Peyer's patch (tissue), 4 donors: ENCODE measurements around the gene MTHFSD.

ENCODE experiments used
- POLR2A ChIP-seq, 2 donors: fragments of 450-650 bp; IDR thresholded peaks; one replicate each; pipeline ENCODE4 v1.5.1; 2017; ENCODE audit warnings: antibody characterized with exemption in 2 of 2, mild to moderate bottlenecking in 2 of 2, moderate library complexity in 2 of 2
- TF ChIP-seq, protein P1 (sequence below), 6 experiments: fragments of 450-650 bp in 4 of 6; fragments of 200-600 bp in 2 of 6; sonication (generic) in 1 of 6; IDR thresholded peaks; one replicate each; pipeline ENCODE4 v1.5.1; 2017 to 2019; ENCODE audit warnings: antibody characterized with exemption in 6 of 6, mild to moderate bottlenecking in 3 of 6, moderate library complexity in 1 of 6

DNA sequence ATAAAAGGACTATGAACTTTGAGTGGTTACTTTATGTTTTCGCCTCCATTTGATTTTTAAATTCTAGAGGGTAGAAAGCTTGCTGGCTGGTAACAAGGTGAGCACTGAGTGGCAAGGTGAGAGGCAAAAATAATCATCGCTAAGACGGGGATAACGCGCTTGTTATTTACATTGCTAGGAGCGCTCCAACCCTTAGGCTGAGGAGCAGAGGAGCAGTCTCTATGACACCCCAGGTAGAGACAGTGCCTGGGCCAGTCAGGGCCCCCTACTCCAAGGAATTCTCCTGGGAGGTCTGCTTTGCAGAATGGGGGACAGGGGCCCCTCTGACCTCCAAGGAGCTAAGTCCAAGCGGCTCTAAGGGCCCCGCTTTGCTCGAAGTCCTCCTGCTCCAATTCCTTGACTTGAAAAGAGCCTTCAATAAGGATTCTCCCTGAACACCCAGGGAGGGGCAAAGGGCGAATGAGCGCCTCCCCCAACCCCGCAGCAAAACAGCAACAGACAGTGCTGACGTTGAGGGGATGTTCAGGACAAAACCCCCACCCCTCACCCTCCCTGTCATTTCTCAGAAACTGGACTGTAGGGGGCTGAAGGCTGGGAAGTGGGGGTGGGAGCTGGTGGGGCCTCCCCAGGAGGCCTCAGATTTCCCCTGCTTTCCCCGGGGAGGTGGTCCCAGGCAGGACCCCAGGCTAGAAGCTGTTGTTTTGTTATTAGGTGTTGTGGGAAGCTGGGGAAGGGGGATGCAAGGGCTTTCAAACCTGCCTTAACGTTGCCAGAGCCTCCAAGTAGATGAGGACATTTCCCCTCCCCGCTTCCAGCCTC lies 54.9 kb downstream of the MTHFSD start:
- TF ChIP-seq, protein P1, sequence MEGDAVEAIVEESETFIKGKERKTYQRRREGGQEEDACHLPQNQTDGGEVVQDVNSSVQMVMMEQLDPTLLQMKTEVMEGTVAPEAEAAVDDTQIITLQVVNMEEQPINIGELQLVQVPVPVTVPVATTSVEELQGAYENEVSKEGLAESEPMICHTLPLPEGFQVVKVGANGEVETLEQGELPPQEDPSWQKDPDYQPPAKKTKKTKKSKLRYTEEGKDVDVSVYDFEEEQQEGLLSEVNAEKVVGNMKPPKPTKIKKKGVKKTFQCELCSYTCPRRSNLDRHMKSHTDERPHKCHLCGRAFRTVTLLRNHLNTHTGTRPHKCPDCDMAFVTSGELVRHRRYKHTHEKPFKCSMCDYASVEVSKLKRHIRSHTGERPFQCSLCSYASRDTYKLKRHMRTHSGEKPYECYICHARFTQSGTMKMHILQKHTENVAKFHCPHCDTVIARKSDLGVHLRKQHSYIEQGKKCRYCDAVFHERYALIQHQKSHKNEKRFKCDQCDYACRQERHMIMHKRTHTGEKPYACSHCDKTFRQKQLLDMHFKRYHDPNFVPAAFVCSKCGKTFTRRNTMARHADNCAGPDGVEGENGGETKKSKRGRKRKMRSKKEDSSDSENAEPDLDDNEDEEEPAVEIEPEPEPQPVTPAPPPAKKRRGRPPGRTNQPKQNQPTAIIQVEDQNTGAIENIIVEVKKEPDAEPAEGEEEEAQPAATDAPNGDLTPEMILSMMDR (IDR thresholded peaks at IDR 0.05), result no peak
- TF ChIP-seq POLR2A (IDR thresholded peaks at IDR 0.05), result no peak
